Astrocyte (in vitro differentiated cells and primary cell): ENCODE results near the gene PTGFR. TPM values are rescaled to one million over a fixed set of nuclear protein-coding genes. Genes with fewer than 3 reads are reported as not detected.
A peak's percentile ranks its signal among the peaks of the same experiment; 100 is the strongest.

Experiments used
- DNase-seq: peaks from one replicate; pipeline ENCODE4 v3.0.0-alpha.2; 2010; ENCODE audit warnings: low read depth
- FAIRE-seq: peaks from 2 replicates; lab custom pipeline; 2011; peaks lifted over from hg19 to GRCh38; lab: Jason Lieb, UNC
- H2AFZ ChIP-seq: 2 replicates; pipeline ENCODE4 v1.6.0; 2012; ENCODE audit warnings: low read depth, low read length, inconsistent platforms
- H3K27ac ChIP-seq: 2 replicates; pipeline ENCODE4 v1.5.1; 2011; ENCODE audit warnings: low read depth, low read length, inconsistent platforms
- H3K27me3 ChIP-seq: 2 replicates; pipeline ENCODE4 v1.6.0; 2011; ENCODE audit warnings: low read length, inconsistent platforms; ENCODE audit not compliant: insufficient read depth
- H3K36me3 ChIP-seq: 2 replicates; pipeline ENCODE4 v1.5.1; 2011; ENCODE audit warnings: low read length, inconsistent platforms; ENCODE audit not compliant: insufficient read depth
- H3K4me1 ChIP-seq: 2 replicates; pipeline ENCODE4 v1.5.1; 2011; ENCODE audit warnings: low read length, inconsistent platforms; ENCODE audit not compliant: insufficient read depth
- H3K4me2 ChIP-seq: 2 replicates; pipeline ENCODE4 v1.6.0; 2012; ENCODE audit warnings: low read length, inconsistent platforms
- H3K4me3 ChIP-seq: 2 replicates; pipeline ENCODE4 v1.5.1; 2011; ENCODE audit warnings: low read depth, mild to moderate bottlenecking, low read length, inconsistent platforms; ENCODE audit not compliant: insufficient read depth
- H3K79me2 ChIP-seq: 2 replicates; pipeline ENCODE4 v1.6.0; 2012; ENCODE audit warnings: mild to moderate bottlenecking, low read length, inconsistent platforms; ENCODE audit not compliant: insufficient read depth
- H3K9ac ChIP-seq: 2 replicates; pipeline ENCODE4 v1.6.0; 2012; ENCODE audit warnings: mild to moderate bottlenecking, low read length, inconsistent platforms
- H3K9me3 ChIP-seq: 2 replicates; pipeline ENCODE4 v1.5.1; 2012; ENCODE audit warnings: low read depth, mild to moderate bottlenecking, low read length, inconsistent platforms; ENCODE audit not compliant: insufficient read depth
- H4K20me1 ChIP-seq: 2 replicates; pipeline ENCODE4 v1.6.0; 2012; ENCODE audit warnings: low read length, inconsistent platforms; ENCODE audit not compliant: insufficient read depth
- H3K27ac Mint-ChIP-seq: one replicate; pipeline ENCODE4 v1.8.0; 2021; ENCODE audit warnings: mild to moderate bottlenecking, mixed read lengths; ENCODE audit not compliant: unreplicated experiment
- H3K27me3 Mint-ChIP-seq: one replicate; pipeline ENCODE4 v1.8.0; 2021; ENCODE audit warnings: low read depth, mixed read lengths; ENCODE audit not compliant: unreplicated experiment
- H3K36me3 Mint-ChIP-seq: one replicate; pipeline ENCODE4 v1.8.0; 2021; ENCODE audit warnings: low read depth, mixed read lengths; ENCODE audit not compliant: unreplicated experiment
- H3K4me1 Mint-ChIP-seq: one replicate; pipeline ENCODE4 v1.8.0; 2021; ENCODE audit warnings: low read depth, mixed read lengths; ENCODE audit not compliant: unreplicated experiment
- H3K4me3 Mint-ChIP-seq: one replicate; pipeline ENCODE4 v1.8.0; 2021; ENCODE audit warnings: mild to moderate bottlenecking, moderate library complexity, mixed read lengths; ENCODE audit not compliant: unreplicated experiment
- H3K9me3 Mint-ChIP-seq: one replicate; pipeline ENCODE4 v1.8.0; 2021; ENCODE audit warnings: mild to moderate bottlenecking, mixed read lengths; ENCODE audit not compliant: unreplicated experiment
- EZH2 ChIP-seq: IDR thresholded peaks from 2 replicates; pipeline ENCODE4 v1.6.1; 2012; ENCODE audit warnings: mild to moderate bottlenecking, low read length, inconsistent platforms; ENCODE audit not compliant: insufficient read depth
- total RNA-seq: library from RNA; stranded (reverse); gene quantifications from 2 replicates; pipeline ENCODE4 v1.2.1, GENCODE V29; 2021
- TF ChIP-seq, protein P1 (sequence below): IDR thresholded peaks from 2 replicates; pipeline ENCODE4 v1.5.1; 2011; ENCODE audit warnings: low read depth, mild to moderate bottlenecking, inconsistent platforms, low read length, moderate library complexity; ENCODE audit not compliant: insufficient read depth

Gene PTGFR
- total RNA-seq, 1 donor from 2014 or later: 0.36 TPM

GRCh38 chr1:78475888-78476610 is 14.7 kb upstream of the PTGFR start:
- FAIRE-seq: no peak
- H3K9me3 ChIP-seq: no peaks in the 10 kb centered on the region
- H3K27me3 ChIP-seq: no peaks in the 10 kb centered on the region
- no peaks in the 10 kb centered on the region for H4K20me1 ChIP-seq
- no peaks in the 10 kb centered on the region for H3K9me3 Mint-ChIP-seq
- TF ChIP-seq, protein P1, sequence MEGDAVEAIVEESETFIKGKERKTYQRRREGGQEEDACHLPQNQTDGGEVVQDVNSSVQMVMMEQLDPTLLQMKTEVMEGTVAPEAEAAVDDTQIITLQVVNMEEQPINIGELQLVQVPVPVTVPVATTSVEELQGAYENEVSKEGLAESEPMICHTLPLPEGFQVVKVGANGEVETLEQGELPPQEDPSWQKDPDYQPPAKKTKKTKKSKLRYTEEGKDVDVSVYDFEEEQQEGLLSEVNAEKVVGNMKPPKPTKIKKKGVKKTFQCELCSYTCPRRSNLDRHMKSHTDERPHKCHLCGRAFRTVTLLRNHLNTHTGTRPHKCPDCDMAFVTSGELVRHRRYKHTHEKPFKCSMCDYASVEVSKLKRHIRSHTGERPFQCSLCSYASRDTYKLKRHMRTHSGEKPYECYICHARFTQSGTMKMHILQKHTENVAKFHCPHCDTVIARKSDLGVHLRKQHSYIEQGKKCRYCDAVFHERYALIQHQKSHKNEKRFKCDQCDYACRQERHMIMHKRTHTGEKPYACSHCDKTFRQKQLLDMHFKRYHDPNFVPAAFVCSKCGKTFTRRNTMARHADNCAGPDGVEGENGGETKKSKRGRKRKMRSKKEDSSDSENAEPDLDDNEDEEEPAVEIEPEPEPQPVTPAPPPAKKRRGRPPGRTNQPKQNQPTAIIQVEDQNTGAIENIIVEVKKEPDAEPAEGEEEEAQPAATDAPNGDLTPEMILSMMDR: no peak
- TF ChIP-seq EZH2: no peak
- no peaks in the 10 kb centered on the region for H3K27me3 Mint-ChIP-seq
- no peak overlapping the region for H3K4me3 Mint-ChIP-seq
- no peaks in the 10 kb centered on the region for H3K4me1 Mint-ChIP-seq
- H3K4me2 ChIP-seq: no peak overlapping the region
- DNase-seq: no peak
- H3K36me3 Mint-ChIP-seq: no peaks in the 10 kb centered on the region
- no peak overlapping the region for H3K4me3 ChIP-seq
- H3K27ac Mint-ChIP-seq: no peak overlapping the region
- H3K79me2 ChIP-seq: no peaks in the 10 kb centered on the region
- H2AFZ ChIP-seq: no peak overlapping the region
- H3K36me3 ChIP-seq: no peaks in the 10 kb centered on the region
- no peaks in the 10 kb centered on the region for H3K4me1 ChIP-seq
- H3K27ac ChIP-seq: no peak overlapping the region
- H3K9ac ChIP-seq: no peak overlapping the region

GRCh38 chr1:78483903-78484302 is 6.9 kb upstream of the PTGFR start:
- Histone ChIP-seq H3K4me1 (no peaks in the 10 kb centered on the region), H2AFZ (no peak overlapping the region), H3K4me3 (no peak overlapping the region), H3K4me2 (no peak overlapping the region), H3K36me3 (no peaks in the 10 kb centered on the region), H3K79me2 (no peaks in the 10 kb centered on the region), H3K27me3 (no peaks in the 10 kb centered on the region), H3K9ac (no peak overlapping the region), H3K9me3 (no peaks in the 10 kb centered on the region), H4K20me1 (no peaks in the 10 kb centered on the region), H3K27ac (no peak overlapping the region)
- Mint-ChIP-seq H3K27ac (no peak overlapping the region), H3K36me3 (no peaks in the 10 kb centered on the region), H3K9me3 (peaks cover 4% of the 10 kb centered on the region), H3K4me3 (no peak overlapping the region), H3K27me3 (peaks cover 5% of the 10 kb centered on the region), H3K4me1 (no peaks in the 10 kb centered on the region)
- FAIRE-seq (no peak), DNase-seq (peak; percentile 4)
- no peak for TF ChIP-seq EZH2
- TF ChIP-seq, protein P1: no peak

DNA sequence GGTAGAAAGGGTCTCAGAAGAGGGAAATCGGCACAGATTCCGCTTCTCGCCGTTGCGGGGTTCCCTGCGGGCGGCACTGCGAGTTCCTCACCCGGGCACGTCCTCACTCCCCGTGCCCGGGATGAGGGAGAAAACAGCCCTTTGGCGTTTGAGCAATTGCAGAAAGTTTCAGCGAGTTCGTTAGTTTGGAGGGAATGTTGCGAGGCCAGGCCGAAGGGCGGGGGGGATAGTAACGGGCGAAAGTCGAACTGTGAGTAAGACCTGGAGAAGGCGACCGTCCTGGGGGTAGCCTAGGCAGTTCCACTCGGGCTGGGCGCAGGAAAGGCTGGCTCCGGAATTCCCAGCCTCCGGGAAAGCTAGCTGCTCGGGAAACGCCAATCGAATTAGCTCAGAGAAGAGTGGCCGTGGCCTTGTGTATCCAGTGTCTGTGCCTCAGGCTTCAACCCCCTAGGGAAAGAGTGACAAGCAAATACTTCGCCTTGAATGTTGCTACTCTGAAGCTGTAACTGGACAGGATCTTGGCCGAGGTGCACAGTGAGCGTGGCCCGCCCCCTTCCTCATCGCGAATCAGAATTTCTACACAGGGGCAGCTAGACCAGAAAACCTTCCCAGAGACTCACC is 787 bp downstream of the PTGFR start:
- Histone ChIP-seq H3K79me2 (no peaks in the 10 kb centered on the region), H3K4me2 (peak overlapping the region; percentile 94), H3K4me1 (peaks cover 12% of the 10 kb centered on the region), H4K20me1 (no peaks in the 10 kb centered on the region), H3K27ac (no peak overlapping the region), H3K4me3 (peak overlapping the region; percentile 70), H3K9me3 (no peaks in the 10 kb centered on the region), H3K27me3 (no peaks in the 10 kb centered on the region), H2AFZ (peak overlapping the region; percentile 94), H3K36me3 (no peaks in the 10 kb centered on the region), H3K9ac (peak overlapping the region; percentile 70)
- H3K9me3 Mint-ChIP-seq: peaks cover 4% of the 10 kb centered on the region
- peak; percentile 62 for FAIRE-seq
- peak; percentile 48 for DNase-seq
- H3K4me1 Mint-ChIP-seq: peaks cover 2% of the 10 kb centered on the region
- peaks cover 14% of the 10 kb centered on the region for H3K27me3 Mint-ChIP-seq
- H3K36me3 Mint-ChIP-seq: no peaks in the 10 kb centered on the region
- no peak for TF ChIP-seq EZH2
- H3K27ac Mint-ChIP-seq: peak overlapping the region; percentile 31
- peak overlapping the region; percentile 92 for H3K4me3 Mint-ChIP-seq
